Natural killer cell (primary cell): ENCODE measurements around the gene PKM. TPM values are rescaled to one million over a fixed set of nuclear protein-coding genes. Genes with fewer than 3 reads are reported as not detected.

Experiments
- ATAC-seq, 3 donors: fragments of 150-1000 bp in 2 of 3; fragments of 200-7000 bp in 1 of 3; cut with Tn5 transposase; 1 replicate in 1 of 3; 2 replicates in 2 of 3; pipeline ENCODE4 v1.10.0; 2021; ENCODE audit warnings: mild to moderate bottlenecking in 2 of 3, moderate library complexity in 2 of 3
- DNase-seq, 2 donors: peaks; one replicate each; pipeline versions ENCODE4 v3.0.0 to v3.0.0-alpha.2; 2013 to 2021; ENCODE audit warnings: mixed read lengths in 1 of 2
- H3K27ac ChIP-seq: one replicate; pipeline ENCODE4 v1.5.1; 2013; ENCODE audit warnings: mild to moderate bottlenecking, low read length
- H3K27me3 ChIP-seq: one replicate; pipeline ENCODE4 v1.6.1; 2013; ENCODE audit warnings: low read length; ENCODE audit not compliant: control insufficient read depth, insufficient read depth
- H3K36me3 ChIP-seq: one replicate; pipeline ENCODE4 v1.6.1; 2013; ENCODE audit warnings: low read length; ENCODE audit not compliant: control insufficient read depth, insufficient read depth
- H3K4me1 ChIP-seq: one replicate; pipeline ENCODE4 v1.6.1; 2013; ENCODE audit warnings: low read length; ENCODE audit not compliant: control insufficient read depth, insufficient read depth
- H3K4me3 ChIP-seq: one replicate; pipeline ENCODE4 v1.5.1; 2013; ENCODE audit warnings: low read length
- H3K9me3 ChIP-seq: one replicate; pipeline ENCODE4 v1.6.1; 2013; ENCODE audit warnings: low read length; ENCODE audit not compliant: control insufficient read depth, insufficient read depth
- H3K27ac Mint-ChIP-seq, 2 donors: one replicate each; pipeline ENCODE4 v1.8.0; 2022; ENCODE audit warnings: mild to moderate bottlenecking in 2 of 2, mixed read lengths in 2 of 2, moderate library complexity in 1 of 2
- H3K27me3 Mint-ChIP-seq, 2 donors: one replicate each; pipeline ENCODE4 v1.8.0; 2022; ENCODE audit warnings: low read depth in 2 of 2, mixed read lengths in 2 of 2
- H3K36me3 Mint-ChIP-seq: one replicate; pipeline ENCODE4 v1.8.0; 2022; ENCODE audit warnings: mixed read lengths
- H3K4me1 Mint-ChIP-seq, 2 donors: one replicate each; pipeline ENCODE4 v1.8.0; 2022; ENCODE audit warnings: mixed read lengths in 2 of 2
- H3K4me3 Mint-ChIP-seq: one replicate; pipeline ENCODE4 v1.8.0; 2022; ENCODE audit warnings: mild to moderate bottlenecking, moderate library complexity, mixed read lengths
- H3K9me3 Mint-ChIP-seq, 2 donors: one replicate each; pipeline ENCODE4 v1.8.0; 2022; ENCODE audit warnings: mixed read lengths in 2 of 2
- CTCF ChIP-seq: fragments of 200-600 bp; IDR thresholded peaks from one replicate; pipeline ENCODE4 v1.8.0; 2022; ENCODE audit warnings: antibody characterized with exemption
- WGBS: methylation state at CpG from one replicate; pipeline ENCODE4 v1.1.7; 2013; ENCODE audit warnings: missing lambda C conversion rate; ENCODE audit not compliant: insufficient coverage; 5-methylcytosine and 5-hydroxymethylcytosine counted together
- intact Hi-C: fragments of 100-400 bp; cut with micrococcal nuclease; formaldehyde crosslinking; loops from one replicate; pipeline ENCODE4 v1.14.2; 2022
- total RNA-seq, 4 donors: library from RNA; stranded (reverse); fragments of 120-200 nt in 1 of 4; gene quantifications; one replicate each; pipeline versions ENCODE4 v1.2.3 to v1.2.4, GENCODE V29; 2013 to 2022

The PKM gene
- total RNA-seq, 3 donors from 2014 or later (not counting 1 experiment from before 2014, with no cell fraction given) = 121 to 180 (median 155) TPM

GRCh38 chr15:72217216-72217615, 13.8 kb downstream of the PKM start:
- peak overlapping the region in 1 of 2 donors; percentile 58 for H3K27ac Mint-ChIP-seq
- no peaks in the 10 kb centered on the region for H3K36me3 Mint-ChIP-seq
- Histone ChIP-seq H3K27me3 (no peaks in the 10 kb centered on the region), H3K27ac (no peak overlapping the region), H3K4me1 (no peaks in the 10 kb centered on the region), H3K4me3 (no peak overlapping the region), H3K36me3 (peaks cover 67% of the 10 kb centered on the region), H3K9me3 (no peaks in the 10 kb centered on the region)
- DNase-seq (no peak), ATAC-seq (no peak)
- intact Hi-C loops = no loop called here
- H3K4me1 Mint-ChIP-seq = peaks cover 12 to 19% of the 10 kb centered on the region in 2 donors
- H3K27me3 Mint-ChIP-seq = no peaks in the 10 kb centered on the region
- 87% methylated on average over 3 of the region's 4 CpGs for WGBS
- no peak for TF ChIP-seq CTCF
- no peak overlapping the region for H3K4me3 Mint-ChIP-seq
- H3K9me3 Mint-ChIP-seq = no peaks in the 10 kb centered on the region

GRCh38 chr15:72216079-72216478, 14.9 kb downstream of the PKM start:
- intact Hi-C loops = no loop called here
- Mint-ChIP-seq H3K9me3 (no peaks in the 10 kb centered on the region), H3K27ac (no peak overlapping the region), H3K4me3 (no peak overlapping the region), H3K27me3 (no peaks in the 10 kb centered on the region), H3K4me1 (peaks cover 6 to 16% of the 10 kb centered on the region in 2 donors), H3K36me3 (no peaks in the 10 kb centered on the region)
- DNase-seq (no peak), ATAC-seq (no peak)
- no peak overlapping the region for H3K4me3 ChIP-seq
- no peaks in the 10 kb centered on the region for H3K9me3 ChIP-seq
- no peaks in the 10 kb centered on the region for H3K4me1 ChIP-seq
- no peak for TF ChIP-seq CTCF
- 83% methylated on average over 1 of the region's 1 CpG for WGBS
- H3K36me3 ChIP-seq = peaks cover 71% of the 10 kb centered on the region
- H3K27me3 ChIP-seq = no peaks in the 10 kb centered on the region
- no peak overlapping the region for H3K27ac ChIP-seq

- no peaks in the 10 kb centered on the region for H3K27me3 Mint-ChIP-seq
- no peak for TF ChIP-seq CTCF
Observed at GRCh38 chr15:72207558-72208085, 23.4 kb downstream of the PKM start.

GRCh38 chr15:72206677-72207000, 24.4 kb downstream of the PKM start:
- TF ChIP-seq CTCF = no peak
- Mint-ChIP-seq H3K27me3 (no peaks in the 10 kb centered on the region), H3K9me3 (no peaks in the 10 kb centered on the region), H3K36me3 (peaks cover 15% of the 10 kb centered on the region), H3K4me1 (no peaks in the 10 kb centered on the region), H3K27ac (no peak overlapping the region), H3K4me3 (no peak overlapping the region)
- Histone ChIP-seq H3K27me3 (no peaks in the 10 kb centered on the region), H3K4me1 (no peaks in the 10 kb centered on the region), H3K4me3 (no peak overlapping the region), H3K36me3 (peaks cover 90% of the 10 kb centered on the region), H3K9me3 (no peaks in the 10 kb centered on the region), H3K27ac (no peak overlapping the region)
- intact Hi-C loops = no loop called here
- WGBS = 94% methylated on average over 5 of the region's 5 CpGs
- ATAC-seq = no peak
- no peak for DNase-seq

More at GRCh38 chr15:72207558-72208085, 23.4 kb downstream of the PKM start:
- Mint-ChIP-seq H3K4me3 (no peak overlapping the region), H3K9me3 (no peaks in the 10 kb centered on the region), H3K36me3 (peaks cover 15% of the 10 kb centered on the region), H3K4me1 (no peaks in the 10 kb centered on the region), H3K27ac (no peak overlapping the region)
- Histone ChIP-seq H3K36me3 (peaks cover 87% of the 10 kb centered on the region), H3K4me3 (no peak overlapping the region), H3K4me1 (no peaks in the 10 kb centered on the region), H3K9me3 (no peaks in the 10 kb centered on the region), H3K27me3 (no peaks in the 10 kb centered on the region), H3K27ac (no peak overlapping the region)
- ATAC-seq (no peak), DNase-seq (no peak)
- intact Hi-C loops = no loop called here
